ENCODE measurements around the gene KCNMA1.

GRCh38 chr10:77463967-77464745, 173.5 kb downstream of the KCNMA1 start:
- TF ChIP-seq CTCF (IDR thresholded peaks at IDR 0.05): no peak
- TF ChIP-seq POLR2A (IDR thresholded peaks at IDR 0.05): no peak
- no peak for TF ChIP-seq POLR2AphosphoS5 (IDR thresholded peaks at IDR 0.05)
- TF ChIP-seq EP300 (IDR thresholded peaks at IDR 0.05): no peak
